Umbilical cord (tissue), 2 donors: ENCODE measurements around the gene ATP9B. TPM values are rescaled to one million over a fixed set of nuclear protein-coding genes. Genes with fewer than 3 reads are reported as not detected.

Experiments used
- DNase-seq: peaks from one replicate; pipeline ENCODE4 v3.0.0-alpha.2; 2015; ENCODE audit warnings: low spot score
- total RNA-seq: library from RNA; depleted of rRNA; stranded (reverse); fragments of >200 nt; gene quantifications from one replicate; pipeline ENCODE4 v1.2.3, GENCODE V29; 2014; ENCODE audit warnings: low replicate concordance; ENCODE audit not compliant: insufficient read depth

ATP9B gene
- total RNA-seq, 1 donor from 2014 or later: 48.4 TPM

DNA sequence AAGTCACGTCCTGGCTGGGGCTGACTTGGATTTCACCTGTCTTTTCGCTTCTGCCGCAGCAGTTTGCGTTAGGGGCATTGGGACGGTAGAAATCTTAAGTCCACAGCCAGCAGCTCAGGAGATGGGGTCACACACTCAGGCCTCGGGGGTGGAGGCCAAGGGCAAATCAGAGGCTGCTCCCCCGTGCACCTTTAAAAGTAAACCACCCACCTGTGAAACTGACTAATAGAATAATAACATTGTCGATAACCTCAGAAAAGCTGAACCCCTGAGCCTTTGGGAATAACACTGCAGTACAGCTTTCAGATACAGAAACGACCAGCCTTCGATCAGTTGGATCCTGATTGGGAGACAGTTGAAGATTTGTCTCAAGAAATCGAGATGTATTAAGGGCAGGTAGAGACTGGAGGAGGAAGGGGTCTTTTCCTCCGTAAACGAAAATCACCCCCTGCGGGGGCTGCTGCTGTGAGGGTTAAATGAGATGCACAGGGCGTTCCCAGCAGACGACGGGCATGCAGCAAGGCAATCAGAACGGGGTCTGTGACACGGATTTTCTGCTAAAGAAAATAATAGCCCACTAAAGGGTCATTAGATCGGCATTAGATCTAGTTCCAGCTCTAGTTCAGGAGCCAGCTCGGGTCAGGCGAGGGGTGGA lies 310.2 kb downstream of the ATP9B start:
- DNase-seq: no peak

DNA sequence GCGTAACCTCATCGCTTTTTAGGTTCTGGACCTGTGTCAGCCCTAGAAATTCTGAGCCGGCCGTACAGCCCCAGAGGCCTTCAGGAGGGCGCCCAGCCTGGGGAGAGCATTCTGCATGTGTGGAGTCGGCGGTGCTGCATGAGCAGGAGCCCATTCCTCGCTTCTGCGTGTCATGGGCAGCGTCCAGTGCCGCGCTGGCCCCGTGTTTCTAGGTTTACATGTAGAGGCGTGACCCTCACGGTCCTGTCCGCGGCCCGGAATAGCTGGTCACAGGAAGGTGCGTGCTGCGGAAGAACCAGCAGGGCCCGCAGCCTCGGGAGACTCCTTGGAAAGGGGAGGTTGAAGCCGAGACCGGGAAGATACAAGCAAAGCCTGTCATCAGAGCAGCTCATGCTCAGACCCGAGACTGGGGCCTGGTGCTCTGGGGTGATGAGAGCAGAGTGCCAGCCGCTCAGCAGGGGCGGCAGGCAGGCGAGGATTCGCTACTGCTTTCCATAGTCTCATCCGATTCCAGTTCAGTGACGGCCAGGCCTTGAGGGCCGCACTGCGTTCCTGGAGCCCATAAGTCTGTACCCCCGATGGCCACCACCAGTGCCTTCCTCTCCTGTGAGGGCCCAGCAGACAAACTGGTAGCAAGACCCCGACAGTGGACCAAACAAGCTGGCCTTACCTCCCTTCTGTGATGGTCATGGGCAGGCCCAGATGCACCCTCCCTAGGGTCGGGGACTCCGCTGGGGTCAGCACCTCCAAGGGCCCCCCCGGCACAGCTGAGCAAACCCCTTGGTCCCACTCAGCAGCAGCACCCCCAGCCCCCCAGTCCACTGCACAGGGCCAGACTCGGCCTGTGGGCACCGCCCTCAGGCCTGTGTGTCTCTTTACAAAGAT lies 311.0 kb downstream of the ATP9B start:
- DNase-seq: no peak

DNA sequence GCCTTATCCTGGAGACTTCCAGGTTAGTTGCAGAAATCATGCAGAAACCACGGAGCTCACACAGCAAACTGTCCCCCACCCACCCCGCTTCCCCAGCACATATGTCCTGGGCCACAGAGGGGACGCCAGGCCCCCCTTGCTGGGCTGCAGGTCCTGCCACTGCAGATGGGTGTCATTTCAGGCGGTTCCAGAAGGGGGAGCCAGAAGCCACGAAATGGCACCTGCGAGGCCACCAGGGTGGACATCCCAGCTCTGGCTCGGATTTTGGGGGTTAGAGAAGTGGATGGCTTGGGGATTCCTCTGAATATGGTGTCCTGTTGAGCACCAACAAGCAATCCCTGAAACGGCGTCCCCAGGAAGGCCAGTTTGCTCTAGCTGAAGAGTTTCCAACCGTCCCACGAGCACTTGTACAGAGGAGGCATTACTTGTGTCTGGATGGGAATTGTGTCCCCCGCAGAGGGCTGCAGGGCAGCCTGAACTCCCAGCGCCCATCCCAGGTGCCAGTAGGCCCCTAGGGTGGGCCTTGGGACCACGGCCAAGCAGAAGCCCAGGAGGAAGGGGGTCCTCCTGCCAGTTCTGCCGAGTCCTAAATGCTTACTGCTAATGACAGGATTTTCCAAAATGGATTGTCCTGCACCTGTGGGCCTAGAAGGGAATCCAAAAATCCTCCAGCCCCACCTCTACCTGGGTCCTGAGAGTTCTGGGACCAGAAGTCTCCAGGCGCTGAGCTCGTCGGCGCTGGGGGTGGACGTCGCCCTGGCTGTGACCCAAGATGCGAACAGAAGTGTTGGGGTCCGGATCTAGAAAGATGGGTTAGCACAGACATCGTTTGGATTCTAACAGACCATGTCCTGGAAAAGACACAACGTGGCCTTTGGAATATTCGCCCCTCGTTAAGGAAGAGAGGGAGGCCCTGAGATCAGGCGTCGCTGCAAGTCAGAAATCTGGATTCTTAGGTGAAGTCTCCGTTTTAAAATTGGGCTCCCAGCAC lies 311.9 kb downstream of the ATP9B start:
- peak; percentile 42 for DNase-seq

DNA sequence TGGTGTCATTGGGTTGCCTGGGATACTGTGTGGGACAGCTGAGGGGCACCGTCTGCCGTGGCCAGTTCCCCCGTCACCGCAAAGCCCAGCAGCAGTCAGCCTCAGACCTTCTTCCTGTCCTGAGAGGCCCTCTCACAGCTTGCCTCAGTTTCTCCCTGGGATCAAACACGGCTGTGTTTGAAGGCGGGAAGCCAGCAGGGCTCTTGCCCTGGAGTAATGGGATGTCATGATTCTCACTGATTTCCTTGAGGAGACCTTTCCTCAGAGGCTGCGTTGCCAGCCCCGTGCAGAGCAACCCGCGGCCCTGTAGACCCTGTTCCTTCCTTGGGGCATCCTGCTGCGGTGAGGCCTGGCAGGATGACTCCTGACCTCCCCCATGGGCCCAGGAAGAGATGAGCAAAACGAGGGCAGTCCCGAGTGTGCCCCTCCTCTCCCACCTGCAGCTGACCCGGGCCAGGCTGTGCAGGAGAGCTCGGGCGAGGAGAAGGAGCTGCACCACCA lies 312.7 kb downstream of the ATP9B start:
- no peak for DNase-seq

DNA sequence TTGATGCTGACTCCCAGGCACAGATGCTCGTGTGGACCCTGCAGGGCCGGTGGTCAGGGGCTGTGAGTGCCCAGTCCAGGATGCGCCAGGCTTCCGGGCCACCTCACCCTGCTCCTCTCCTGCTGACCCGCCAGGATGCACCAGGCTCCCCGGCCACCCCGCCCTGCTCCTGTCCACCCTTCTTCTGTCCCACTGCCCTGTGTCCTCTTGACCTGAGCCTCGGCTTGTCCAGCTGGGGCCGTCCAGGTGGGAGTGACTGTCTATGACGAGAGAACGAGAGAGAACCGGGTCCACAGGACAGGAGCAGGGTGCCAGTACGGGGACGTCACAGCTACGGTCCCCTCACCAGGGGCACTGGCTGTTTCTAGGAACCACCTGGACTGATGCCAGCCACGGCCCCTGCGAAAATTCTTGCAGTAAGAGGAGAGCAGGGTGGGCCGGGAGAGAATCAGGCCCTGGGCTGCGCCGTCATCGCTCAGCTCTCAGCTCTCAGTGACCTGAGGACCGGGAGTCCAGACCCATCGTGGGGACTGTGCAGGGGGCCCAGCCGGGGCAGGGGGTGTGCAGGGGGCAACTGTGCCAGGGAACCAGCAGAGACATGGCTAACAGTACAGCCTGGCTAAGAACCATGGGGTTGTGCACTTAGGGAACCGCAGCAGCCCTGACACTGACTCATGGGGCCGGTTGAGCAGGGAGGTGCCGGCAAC lies 313.6 kb downstream of the ATP9B start:
- no peak for DNase-seq

DNA sequence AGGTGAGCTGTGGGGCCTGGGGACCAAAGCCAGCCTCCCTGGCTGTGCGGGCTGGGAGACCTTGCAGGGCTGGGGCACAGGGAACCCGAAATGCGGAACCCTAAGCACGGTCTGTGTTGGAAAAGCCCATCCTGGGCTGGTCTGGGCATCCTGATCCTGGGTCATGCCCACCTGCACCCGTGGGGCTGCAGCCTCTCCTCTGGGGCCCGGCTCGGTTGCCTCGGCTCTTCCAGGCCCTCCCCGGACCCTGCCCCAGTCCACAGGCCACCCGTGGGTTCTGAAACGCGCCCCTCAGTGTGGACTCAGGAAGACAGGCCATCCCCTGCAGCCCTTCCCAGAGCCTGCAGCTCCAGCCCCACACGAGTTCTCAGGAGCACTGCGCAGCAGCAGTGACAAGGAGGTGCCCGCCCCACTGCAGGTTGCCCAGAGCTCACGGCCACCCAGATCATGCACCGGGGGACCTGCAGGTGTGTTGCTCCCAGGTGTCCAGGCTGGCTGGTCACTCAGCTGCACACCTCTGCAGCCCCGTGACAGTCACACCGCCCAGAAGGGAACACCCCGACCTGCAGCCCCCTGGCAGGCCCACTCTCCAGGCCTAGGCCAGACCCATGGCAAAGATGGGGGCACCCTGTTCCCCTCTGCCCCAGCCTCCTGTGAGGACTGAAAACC lies 314.3 kb downstream of the ATP9B start:
- no peak for DNase-seq

DNA sequence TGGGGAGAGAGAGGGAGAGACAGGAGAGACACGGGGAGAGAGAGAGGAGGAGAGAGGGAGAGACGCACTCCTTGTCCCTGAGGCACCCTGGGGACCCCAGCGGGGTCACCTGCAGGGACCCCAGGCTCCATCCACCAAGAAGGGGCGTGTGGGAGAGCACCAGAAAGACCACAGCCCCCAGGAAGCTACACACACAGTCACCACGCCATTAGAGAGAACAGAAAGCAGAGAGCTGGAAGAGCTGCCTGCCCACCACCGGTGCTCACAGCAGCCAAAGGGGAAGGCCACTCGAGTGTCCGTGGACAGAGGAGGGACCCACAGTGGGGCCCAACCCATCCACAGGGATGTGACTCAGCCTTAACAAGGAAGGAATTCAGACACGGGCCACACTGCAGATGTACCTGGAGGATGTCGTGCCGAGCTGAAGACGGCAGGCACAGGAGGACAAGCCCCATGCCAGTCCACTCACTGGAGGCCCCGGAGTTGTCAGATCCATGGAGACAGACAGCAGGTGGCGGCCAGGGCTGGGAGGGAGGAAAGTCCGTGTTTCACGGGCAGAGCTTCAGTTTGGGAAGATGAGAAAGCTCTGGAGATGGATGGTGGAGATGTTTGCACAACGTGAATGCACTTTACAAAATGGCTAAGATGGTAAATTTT lies 315.1 kb downstream of the ATP9B start:
- no peak for DNase-seq

DNA sequence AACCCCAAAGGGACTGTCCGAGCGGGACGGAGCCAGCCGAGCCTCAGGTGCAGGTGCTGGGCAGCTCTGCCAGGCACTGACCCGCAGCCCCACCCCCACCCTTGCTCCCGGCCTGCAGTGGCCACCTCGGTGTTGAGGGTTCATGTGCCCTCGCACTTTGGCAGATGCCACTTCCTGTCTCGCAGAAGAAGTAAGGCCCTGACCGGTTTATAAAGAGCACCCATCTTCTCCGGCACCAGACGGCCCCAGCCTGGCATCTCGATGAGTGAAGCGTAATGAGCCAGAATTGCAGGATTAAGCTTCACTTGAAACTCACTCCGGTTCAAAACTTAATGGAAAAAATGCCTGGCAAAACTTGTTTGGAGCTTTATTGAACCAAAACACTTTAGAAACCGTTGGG lies 315.6 kb downstream of the ATP9B start:
- DNase-seq: no peak

DNA sequence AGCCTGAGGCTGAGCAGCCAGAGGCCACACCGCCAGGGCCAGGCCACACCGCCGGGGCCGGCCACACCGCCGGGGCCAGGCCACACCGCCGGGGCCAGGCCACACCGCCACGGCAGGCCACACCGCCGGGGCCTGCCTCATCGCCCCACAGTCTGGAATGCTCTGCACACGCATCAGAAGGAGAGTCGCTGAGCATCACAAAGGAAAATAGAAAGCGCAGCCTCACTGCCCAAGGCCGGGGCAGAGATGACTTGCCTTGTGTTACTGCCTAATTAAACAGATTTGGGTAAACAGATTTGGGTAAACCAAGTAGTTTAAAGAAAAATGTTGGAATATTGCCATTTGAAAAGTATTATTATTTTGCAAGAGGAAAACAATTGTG lies 316.1 kb downstream of the ATP9B start:
- DNase-seq: no peak

DNA sequence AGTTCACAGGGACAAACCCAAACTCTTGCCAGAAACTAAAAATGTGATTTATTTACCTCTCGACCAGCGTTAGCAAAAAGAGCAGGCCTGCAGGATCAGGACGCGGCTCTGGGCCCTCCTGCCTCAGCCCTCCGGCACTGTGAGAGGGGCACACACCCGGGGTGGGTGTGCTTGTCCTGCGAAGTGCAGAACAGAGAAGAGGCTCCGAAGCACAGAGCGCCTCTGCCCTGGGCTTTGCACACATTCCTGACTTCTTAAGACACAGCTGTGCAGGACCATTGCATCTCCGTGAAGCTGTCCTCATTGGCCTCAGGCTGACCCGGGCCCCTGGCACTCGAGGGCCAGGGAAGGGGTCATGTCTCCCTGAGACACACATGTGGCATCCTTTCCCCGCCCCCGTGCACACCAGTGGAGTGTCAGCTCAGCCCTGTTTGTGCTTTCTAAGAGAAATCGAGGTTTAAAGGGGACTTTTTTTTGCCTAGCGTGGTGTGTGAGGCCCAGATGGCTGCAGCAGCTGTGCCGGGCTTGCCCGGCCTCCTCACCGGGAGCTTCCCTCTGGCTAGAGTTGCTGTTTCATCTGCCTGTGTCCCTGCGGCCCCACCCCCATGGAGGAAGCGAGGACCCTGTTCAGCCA lies 316.6 kb downstream of the ATP9B start:
- DNase-seq: no peak

DNA sequence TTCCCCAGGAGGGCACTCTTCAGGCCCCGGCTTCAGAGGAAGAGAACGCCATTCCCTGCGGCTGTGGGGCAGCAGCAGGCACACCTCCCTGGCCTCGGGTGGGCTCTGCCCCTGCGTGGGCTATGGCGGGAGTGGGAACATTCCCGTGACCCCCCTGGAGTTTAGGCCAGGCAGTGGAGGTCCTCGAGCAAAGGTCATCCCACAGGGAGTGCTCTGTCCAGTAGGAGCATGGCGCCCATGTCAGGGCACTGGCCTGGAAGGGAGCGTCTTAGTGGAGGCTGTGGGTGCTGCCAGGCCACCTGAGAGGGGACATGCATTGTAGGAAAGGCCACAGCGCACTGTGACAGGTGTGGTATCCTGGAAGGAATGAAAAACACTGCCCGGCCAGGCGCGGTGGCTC lies 317.4 kb downstream of the ATP9B start:
- DNase-seq: no peak

DNA sequence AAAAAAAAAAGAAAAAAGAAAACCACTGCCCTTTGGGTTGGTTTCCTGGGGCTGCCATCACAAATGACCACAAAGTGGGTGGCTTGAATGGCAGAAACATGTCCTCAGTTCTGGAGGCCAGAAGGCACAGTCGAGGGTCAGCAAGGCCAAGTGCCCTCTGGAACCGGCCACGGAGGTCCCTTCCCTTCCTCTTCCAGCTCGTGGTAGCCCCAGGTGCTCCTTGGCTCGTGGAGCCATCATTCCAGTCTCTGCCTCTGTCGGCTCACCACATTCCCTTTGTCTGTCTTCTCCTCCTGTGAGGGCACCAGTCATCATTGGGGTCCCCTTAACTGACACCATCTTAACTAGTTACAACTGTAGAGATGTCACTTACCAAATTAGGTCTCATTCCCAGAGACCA lies 318.0 kb downstream of the ATP9B start:
- no peak for DNase-seq

DNA sequence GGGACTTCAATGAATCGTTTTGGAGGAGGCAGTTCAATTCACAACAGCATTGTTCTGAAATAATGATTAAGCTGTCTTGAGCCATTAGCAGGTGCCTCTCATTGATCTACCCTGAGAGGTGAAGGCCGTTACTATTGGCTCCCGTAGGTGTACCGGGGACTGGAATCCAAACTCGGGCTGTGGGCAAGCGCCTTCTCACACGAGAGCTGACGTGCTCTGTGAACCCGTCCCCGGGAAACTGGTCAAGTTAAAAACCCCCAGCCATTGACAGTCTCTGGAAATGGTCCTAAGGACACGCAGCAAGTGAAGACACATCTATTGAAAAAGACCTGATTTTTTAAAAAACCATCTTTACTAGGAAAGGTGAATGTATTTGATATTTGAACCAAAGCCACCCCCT lies 318.4 kb downstream of the ATP9B start:
- DNase-seq: no peak

DNA sequence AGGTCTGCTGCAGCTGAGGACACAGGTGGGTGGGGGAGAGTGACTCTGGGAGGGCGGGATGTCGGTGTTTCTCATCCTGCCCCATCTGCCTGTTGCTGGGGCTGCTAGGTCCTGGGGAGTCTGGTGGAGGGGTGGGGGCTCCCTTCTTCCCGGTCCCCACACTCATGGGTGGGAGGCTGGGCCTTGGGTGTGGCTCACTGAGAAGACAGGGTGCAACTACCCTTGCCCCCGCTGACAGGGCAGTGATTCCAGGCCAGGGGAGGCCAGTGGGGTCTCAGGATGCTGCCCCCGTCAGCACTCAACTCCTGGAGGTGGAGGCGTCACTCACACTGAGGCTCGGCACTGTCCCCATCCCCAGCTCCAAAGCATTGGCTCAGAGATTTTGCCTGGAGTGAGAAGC lies 318.8 kb downstream of the ATP9B start:
- DNase-seq: no peak

DNA sequence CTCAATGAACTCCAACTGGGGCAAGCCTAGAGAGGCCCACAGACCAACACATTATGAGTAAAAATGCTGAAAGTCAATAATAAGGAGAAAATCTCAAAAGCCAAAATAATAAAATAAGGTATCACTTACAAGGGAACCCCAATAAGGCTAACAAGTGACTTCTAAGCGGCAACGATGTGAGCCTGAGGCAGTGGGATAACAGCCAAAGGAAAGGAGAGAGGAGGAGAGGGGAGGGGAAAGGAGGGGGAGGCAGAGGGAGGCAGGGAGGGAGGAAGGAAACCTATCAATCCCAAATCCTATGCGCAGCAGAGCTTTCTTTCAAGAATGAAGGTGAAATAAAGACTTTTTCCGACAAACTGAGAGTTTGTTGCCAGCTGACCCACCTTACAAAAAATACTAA lies 320.5 kb downstream of the ATP9B start:
- DNase-seq: no peak

DNA sequence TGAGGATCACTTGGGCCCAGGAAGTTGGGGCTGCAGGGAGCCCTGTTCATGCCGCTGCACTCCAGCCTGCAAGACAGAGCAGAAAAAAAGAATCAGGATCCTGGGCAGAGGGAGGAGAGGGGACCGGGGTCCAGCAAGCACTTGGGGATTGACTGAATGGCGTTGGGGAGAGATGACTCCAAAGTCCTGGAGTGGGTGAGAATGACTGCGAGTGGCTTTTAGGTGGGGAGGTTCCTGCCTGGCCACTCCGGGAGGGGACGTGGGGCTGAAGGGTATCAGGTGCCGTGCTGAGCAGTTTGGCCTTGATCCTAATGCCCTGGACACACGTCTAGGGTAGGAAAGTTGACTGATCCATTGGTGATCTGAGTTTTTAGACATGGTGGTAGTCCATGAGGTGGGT lies 323.0 kb downstream of the ATP9B start:
- DNase-seq: no peak

DNA sequence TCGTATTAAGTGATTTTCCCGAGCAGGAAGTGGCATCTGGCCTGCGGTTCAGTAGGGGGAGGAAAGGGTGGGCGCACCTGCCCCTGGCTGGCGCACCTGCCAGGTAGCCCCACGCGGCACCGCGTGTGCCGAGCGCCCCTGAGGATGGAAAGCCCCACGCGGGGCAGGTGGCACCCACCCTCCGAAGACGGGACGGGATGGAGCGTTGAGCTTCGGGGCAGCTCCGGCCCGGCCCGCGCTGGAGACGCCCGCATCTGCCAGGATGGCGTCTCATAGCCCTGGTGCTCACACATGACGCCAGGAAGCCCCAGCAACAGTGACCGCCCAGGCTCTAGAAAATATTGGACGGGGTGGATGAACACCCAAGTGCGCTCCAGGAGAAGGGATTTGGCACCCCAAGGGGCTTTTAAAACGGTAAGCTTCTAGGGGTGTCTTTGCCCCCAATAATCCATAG lies 324.0 kb downstream of the ATP9B start:
- no peak for DNase-seq

DNA sequence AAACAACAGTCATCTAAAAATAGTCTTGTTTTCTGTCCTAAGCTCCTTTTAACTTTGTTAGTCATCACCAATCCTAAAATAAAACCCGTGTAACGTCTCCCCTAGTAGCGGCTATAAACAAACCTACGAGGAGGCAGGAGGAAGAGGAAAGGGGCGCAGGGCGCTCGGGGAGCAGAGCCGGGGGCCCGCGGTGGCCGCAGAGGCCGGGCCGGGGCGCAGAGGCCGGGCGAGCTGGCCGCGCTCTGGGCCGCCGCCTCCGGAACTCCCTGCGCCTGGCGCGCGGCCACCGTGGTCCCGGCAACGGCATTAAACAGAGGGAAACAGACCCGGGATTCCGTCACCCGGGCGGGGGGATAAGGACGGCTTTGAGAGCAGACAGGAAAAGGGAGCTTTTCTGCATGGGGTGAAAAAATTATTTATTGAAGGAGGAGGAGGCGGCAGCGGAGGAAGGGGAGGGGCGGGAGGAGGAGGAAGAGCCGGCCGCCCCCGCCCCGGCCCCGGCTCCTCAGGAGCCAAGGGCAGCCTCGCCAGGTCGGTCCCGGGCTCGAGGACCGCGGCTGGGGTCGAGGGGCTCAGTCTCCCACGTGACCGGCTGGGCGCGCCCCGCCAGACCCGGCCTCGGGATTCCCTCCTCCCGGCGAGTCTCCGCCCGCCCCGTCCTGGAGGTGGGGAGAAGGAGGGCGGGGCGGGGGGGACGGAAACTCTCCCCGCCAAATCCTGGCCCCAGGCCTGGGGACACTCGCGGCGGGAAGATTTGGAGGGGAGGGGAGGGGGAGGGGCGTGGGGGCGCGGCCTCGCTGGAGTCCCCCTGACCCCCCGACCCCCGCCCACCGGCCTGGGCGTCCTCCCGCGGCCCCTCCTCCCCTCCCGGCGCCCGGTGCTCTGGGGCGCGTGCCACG lies 324.7 kb downstream of the ATP9B start:
- DNase-seq: peak; percentile 97
